ENCODE data around the gene RPL15.

Gene RPL15

GRCh38 chr3:23968463-23969184 lies 51.7 kb downstream of the RPL15 start:
- peak; percentile 32 for DNase-seq

DNA sequence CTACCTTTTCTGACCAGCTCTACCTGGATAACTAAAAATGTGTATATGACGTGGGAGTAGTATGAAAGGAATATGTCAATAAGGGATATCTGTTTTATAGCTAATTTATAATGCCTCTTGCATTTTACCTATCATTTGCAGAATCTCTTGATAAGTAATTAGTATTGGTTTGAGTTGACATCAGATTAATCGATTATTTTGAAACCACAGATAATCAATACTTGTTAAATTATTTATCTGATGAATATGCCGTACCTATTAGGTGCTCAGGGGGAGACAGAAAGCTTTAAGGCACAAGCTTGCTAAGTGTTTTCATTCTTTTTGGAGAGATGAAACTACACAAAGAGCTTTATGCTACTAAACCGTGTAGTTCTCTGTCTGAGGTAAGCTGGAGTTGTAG lies 52.5 kb downstream of the RPL15 start:
- no peak for DNase-seq

Measured in suppressor macrophage treated with lipopolysaccharide for 4 hours (primary cell).